ENCODE data around the gene SLC4A5. TPM values are rescaled to one million over a fixed set of nuclear protein-coding genes. Genes with fewer than 3 reads are reported as not detected.
A peak's percentile ranks its signal among the peaks of the same experiment; 100 is the strongest.
"Not testable (repeated sequence)": the region's sequence is repeated elsewhere in the genome, so short reads cannot be mapped to it uniquely, and the experiment has no call there.

SLC4A5 gene
- total RNA-seq, 1 donor from 2014 or later, result 0.89 TPM

DNA sequence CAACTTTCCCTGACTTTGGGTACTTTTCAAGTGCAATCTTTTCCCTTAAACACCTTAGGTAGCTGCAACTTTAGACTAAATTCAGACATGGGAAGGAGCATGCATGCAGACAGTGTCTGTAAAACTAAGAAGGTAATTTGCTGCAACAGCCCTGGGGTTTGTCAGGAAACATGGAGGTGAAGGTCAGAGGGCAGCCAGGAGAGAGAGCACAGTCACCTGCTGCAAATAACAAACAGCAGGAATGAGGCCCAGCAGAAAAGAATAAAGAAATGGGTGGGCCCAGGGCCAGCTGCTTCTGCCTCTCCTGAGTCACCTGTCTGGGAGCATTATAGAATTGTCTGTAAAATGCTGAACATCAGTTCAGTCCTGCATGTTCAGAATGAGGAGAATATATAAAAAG is 109.6 kb downstream of the SLC4A5 start:
- DNase-seq (ENCODE audit: low read depth), result no peak

GRCh38 chr2:74232426-74232825 is 110.8 kb downstream of the SLC4A5 start:
- no peak for DNase-seq (ENCODE audit: low read depth)

DNA sequence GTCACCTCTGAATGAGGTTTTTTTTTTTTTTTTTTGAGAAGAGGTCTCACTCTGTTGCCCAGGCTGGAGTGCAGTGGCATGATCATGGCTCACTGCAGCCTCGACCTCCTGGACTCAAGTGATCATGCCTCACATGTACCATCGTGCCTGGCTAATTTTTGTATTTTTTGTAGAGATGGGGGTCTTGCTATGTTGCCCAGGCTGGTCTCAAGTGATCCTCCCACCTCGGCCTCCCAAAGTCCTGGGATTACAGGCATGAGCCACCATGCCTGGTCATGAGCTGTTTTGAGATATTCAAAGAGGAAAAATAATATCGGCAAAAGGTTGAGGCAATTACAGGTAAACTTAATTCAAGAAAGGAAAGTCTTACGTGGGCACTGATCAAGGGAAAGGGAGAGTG is 113.4 kb downstream of the SLC4A5 start:
- not testable (repeated sequence) for DNase-seq (ENCODE audit: low read depth)

DNA sequence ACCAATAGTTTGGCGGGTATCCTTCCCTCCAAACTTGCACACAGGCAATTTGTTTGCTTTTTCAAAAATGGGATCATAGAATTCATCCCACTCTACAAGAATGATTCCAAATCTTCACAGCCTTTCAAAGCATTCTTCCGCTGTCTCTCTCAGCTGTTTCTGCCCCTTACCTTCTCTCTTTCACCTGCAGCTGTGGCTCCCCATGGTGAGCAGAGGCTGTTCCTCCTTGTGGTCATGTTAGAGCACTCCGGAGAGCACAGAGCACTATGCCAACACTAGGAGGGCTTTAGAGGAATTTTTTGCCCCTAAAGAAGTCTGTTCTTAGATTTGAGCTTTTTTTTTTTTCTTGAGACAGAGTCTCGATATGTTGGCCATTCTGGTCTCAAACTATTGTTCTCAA is 114.4 kb downstream of the SLC4A5 start:
- no peak for DNase-seq (ENCODE audit: low read depth)

DNA sequence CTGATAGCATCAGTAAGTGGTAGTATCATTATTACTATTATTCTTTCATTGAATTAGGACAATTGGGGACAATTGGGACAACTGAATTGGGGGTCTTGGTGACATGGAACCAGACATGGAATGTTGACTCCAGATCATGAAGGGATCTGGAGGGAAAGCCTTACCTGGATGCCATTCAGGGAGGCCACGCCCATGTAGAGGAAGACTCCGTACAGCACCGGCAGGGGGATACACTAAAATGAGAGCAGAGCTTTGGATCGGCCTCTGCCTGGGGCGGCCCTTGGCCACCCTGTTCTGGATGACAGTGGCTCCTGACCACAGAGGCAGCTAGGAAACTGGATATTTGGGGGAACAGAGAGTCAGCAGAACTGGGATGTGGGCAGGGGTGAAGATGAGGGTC is 115.6 kb downstream of the SLC4A5 start:
- DNase-seq (ENCODE audit: low read depth), result no peak

DNA sequence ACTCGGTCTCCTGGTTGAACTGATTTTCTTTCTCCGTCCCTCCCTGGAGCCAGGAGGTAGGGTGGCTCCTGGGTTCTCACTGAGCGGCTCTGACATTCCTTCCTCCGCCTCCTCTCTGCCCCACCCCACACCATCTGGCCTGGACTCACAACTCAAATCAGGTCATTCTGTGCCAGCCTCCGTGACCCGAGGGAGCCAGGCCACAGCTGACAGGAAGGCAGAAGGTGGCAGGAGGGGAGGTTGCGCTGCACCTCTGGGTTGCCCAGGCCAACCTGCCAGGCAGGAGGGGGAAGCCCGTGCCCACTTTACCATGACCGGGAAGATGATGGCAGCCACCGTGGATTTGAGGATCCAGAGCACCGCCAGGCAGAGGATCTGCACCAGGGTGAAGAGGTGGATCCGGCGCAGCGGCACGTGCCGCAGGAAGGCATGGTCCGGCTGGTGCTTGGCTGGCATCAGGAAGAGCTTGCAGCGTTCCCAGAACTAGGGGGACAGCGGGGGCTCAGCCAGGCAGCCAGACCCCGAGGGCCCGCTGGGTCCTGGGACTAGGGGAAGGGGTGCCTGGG is 116.5 kb downstream of the SLC4A5 start:
- DNase-seq (ENCODE audit: low read depth), result peak; percentile 41

DNA sequence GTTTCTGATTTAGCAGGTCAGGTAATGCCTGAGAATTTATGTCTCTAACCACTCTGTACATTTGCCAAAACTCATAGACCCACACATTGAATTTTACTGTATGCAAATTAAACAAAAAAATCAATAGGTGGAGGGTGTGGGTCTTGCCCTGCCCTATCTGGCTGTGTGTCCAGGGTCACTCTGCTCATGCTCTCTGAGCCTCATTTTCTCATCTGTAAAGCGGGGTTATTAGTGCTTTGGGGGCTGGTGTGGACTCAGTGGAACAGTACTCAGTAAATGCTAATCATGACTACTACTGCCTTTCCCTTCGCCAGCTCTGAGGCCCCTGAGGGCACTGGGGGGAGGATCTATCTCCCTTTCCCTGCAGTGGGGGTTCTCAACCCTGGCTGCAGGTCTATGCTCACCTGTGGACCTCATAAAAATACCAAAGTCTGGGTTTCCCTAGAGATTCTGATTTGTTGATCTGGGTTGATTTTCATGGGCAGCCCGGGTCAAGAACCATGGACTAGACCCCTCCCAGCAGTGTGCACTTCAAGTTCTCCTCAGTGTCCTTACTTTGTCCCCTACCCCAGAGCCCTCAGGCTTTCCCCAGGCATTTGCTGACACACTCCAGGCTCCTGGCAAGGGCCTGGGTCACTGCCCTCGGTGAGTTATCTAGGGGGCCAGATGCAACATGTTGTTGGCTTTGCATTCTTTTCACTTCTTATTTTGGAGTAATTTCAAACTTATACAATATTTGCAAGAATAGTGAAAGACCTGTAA is 117.3 kb downstream of the SLC4A5 start:
- DNase-seq (ENCODE audit: low read depth), result no peak

DNA sequence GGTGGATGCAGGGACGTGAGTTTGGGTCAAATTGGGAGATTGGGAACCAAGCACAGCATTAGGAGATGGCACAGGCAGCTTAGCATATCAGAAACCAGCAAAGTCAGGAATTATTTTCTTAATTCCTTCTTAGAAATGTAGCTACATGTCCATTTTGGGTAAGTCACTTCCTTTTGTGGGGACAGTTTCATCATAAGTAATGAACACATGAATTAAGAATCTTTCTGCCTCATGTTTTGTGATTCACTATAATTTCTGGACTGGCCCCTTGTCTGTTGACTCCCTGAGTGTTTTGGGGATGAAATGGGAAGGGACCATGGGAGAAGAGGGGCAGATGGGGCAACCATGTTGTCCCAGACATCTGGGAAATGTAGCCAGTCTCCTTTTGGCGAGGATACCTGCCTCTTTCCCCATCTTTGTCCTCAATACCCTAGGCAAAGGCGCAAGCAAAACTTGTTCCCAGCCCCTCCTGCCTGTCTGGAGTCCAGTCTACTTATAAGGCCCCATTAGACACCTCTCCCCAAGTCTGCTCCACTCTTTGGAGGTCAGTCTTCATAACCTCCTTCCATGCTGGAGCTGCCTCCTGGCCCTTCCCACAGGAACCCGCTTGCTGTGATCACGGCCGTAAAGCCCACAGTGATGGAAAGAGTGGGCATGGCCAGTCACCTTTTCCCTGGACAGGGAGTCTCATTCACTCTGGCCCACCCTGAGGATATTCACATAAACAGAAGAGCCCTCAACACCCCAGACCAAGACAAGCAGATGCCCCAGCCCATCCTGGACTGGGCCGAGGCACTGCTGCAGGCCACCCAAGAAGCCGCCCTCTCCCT is 119.1 kb downstream of the SLC4A5 start:
- DNase-seq (ENCODE audit: low read depth), result no peak

GRCh38 chr2:74222300-74222650 is 120.9 kb downstream of the SLC4A5 start:
- DNase-seq (ENCODE audit: low read depth), result no peak

GRCh38 chr2:74221604-74222299 is 121.5 kb downstream of the SLC4A5 start:
- DNase-seq (ENCODE audit: low read depth), result no peak

DNA sequence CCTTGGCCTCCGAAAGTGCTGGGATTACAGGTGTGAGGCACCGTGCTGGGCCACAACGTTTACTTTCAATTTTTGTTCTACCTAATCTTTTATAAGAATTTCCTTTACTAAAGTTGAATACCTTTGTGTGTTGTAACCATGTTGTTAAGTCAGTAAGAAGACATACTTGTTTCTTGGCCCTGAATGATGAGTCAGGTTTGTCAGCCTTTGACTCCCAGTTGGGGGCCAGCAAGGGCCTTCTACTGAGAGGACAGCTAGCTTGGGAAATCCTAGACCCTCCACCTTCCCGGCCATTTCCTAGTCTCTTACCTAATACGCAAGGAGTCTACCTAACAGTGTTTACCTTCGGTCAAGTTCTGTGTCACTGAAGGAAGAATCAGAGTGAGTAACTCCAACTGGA is 122.1 kb downstream of the SLC4A5 start:
- no peak for DNase-seq (ENCODE audit: low read depth)

GRCh38 chr2:74219846-74220486 is 123.2 kb downstream of the SLC4A5 start:
- DNase-seq (ENCODE audit: low read depth), result no peak

- DNase-seq (ENCODE audit: low read depth), result no peak
These were observed 126.6 kb downstream of the SLC4A5 start for GRCh38 chr2:74216642-74217041.

DNA sequence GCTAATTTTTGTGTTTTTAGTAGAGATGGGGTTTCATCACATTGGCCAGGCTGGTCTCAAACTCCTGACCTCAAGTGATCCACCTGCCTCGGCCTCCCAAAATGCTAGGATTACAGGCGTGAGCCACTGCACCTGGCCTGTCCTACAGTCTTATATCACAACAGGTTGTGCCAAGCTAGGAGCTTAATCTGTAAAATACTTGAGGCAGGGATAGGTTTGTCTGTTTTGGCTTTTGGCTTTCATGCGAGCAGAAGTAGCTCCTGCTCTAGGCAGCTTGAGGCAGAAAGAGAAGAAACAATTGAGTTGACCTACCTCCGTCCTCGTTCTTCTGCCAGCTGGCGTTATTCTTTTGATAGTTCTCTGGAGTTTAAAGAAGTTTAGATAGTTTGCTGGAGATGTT is 127.4 kb downstream of the SLC4A5 start:
- not testable (repeated sequence) for DNase-seq (ENCODE audit: low read depth)

DNA sequence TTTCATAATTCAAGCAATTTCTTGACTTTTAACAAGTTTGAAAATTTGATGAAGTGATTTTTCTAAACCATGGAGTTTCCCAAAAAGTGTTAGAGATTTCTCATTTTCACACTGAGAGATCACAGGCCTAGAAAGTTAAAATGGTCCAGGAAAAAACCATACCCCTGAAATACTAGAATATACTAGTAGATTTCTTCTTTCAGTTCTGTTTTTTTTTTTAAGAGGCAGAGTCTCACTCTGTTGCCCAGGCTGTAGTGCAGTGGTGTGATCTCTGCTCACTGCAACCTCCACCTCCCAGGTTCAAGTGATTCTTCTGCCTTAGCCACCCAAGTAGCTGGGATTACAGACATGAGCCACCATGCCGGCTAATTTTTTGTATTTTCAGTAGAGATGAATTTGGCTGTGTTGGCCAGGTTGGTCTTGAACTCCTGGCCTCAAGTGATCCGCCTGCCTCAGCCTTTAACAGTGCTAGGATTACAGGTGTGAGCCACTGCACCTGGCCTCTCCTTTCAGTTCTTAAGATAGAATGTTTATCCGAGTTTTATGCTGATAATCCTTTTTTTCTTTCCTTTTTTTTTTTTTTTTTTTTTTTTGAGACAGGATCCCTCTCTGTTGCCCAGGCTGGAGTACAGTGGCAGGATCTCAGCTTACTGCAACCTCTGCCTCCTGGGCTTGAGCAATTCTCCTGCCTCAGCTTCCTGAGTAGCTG is 130.4 kb downstream of the SLC4A5 start:
- no peak for DNase-seq (ENCODE audit: low read depth)

- DNase-seq (ENCODE audit: low read depth), result peak; percentile 85
These were observed 137.0 kb downstream of the SLC4A5 start for GRCh38 chr2:74206180-74206688.

DNA sequence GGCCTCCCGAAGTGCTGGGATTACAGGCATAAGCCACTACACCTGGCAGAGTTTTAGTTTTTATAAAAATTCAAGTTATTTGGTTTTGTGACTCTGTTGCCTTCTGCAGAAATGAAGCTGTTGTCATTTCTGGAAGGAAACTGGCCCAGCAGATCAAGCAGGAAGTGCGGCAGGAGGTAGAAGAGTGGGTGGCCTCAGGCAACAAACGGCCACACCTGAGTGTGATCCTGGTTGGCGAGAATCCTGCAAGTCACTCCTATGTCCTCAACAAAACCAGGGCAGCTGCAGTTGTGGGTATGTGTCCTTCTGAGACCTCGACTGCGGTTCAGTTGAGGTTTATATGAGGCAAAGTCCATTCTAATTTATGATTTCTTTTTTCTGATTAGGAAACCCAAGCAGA is 137.6 kb downstream of the SLC4A5 start:
- peak; percentile 43 for DNase-seq (ENCODE audit: low read depth)

- no peak for DNase-seq (ENCODE audit: low read depth)
These were observed 138.1 kb downstream of the SLC4A5 start for GRCh38 chr2:74205113-74205512.

DNA sequence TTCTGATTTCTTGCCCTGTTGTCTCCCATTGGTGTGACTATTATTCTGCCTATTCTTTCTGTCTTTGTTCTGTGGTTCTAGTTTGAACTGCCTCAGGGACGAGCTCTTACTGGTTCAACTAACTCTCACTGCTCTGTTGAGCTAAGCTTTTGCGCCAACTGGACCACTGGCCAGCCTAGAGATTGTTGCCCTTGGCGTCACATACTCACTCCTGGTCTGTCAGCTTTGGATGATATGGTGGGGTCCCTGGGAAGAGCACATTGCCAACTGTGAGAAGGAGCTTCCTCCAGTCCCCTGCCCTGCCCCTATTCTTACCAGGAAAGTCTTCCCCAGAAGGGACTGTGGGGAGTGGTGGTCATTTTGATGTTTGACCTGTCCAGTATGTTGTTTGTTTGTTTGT is 138.8 kb downstream of the SLC4A5 start:
- no peak for DNase-seq (ENCODE audit: low read depth)

DNA sequence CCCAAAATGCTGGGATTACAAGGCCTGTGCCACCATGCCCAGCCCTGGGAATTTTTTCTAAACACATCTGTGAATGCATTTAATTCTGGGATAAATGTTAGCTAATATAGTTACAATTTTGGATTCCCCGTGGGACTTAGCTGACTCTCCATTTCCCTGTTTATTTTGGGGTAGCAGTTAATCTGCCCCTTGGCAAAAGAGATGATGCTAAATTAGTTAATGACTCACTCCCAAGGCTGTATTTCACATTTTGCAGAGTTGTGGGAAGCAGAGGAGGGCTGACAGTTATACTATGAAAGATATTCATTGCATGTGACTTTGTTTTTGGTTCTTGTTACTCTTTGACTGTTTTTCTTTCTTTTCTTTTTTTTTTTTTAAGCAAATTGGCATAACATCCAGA is 141.6 kb downstream of the SLC4A5 start:
- no peak for DNase-seq (ENCODE audit: low read depth)

DNA sequence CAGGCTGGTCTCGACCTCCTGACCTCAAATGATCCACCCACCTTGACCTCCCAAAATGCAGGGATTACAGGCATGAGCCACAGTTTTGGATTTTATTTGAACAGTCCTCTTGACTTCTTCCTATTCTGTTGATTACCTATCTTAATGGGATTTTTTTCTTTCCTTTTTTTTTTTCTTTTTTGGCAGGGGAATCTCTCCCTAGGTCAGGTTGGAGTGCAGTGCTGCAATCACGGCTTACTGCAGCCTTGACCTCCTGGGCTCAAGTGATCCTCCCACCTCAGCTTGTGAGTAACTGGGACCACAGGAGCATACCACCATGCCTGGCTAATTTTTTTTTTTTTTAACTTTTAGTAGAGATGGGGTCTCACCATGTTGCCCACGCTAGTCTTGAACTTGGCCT is 142.0 kb downstream of the SLC4A5 start:
- DNase-seq (ENCODE audit: low read depth), result no peak
